H54 (cell line): Measurements from ENCODE around the gene PLEKHA5.
A peak's percentile ranks its signal among the peaks of the same experiment; 100 is the strongest.

Experiments
- DNase-seq: peaks from one replicate; pipeline ENCODE4 v3.0.0; 2011; ENCODE audit warnings: low spot score, mixed read lengths; ENCODE audit not compliant: insufficient read length
- FAIRE-seq: peaks from 3 replicates; lab custom pipeline; 2011; peaks lifted over from hg19 to GRCh38; lab: Jason Lieb, UNC
- POLR2A ChIP-seq: IDR thresholded peaks from 2 replicates; pipeline ENCODE4 v1.6.1; 2011; ENCODE audit warnings: low read depth, mild to moderate bottlenecking, low read length

PLEKHA5 gene

GRCh38 chr12:19230896-19231295 is 101.4 kb downstream of the PLEKHA5 start:
- DNase-seq (no peak), FAIRE-seq (no peak)
- no peak for TF ChIP-seq POLR2A

- no peak for TF ChIP-seq POLR2A
- DNase-seq, result no peak
- peak; percentile 73 for FAIRE-seq
Measured at GRCh38 chr12:19234171-19234704, 104.7 kb downstream of the PLEKHA5 start.

- FAIRE-seq (no peak), DNase-seq (no peak)
- TF ChIP-seq POLR2A, result no peak
Measured at GRCh38 chr12:19234981-19235871, 105.7 kb downstream of the PLEKHA5 start.

GRCh38 chr12:19236656-19237055 is 107.1 kb downstream of the PLEKHA5 start:
- no peak for TF ChIP-seq POLR2A
- FAIRE-seq (no peak), DNase-seq (no peak)

GRCh38 chr12:19238540-19238939 is 109.0 kb downstream of the PLEKHA5 start:
- DNase-seq (no peak), FAIRE-seq (no peak)
- no peak for TF ChIP-seq POLR2A

GRCh38 chr12:19239102-19239501 is 109.6 kb downstream of the PLEKHA5 start:
- TF ChIP-seq POLR2A, result no peak
- no peak for FAIRE-seq
- DNase-seq, result no peak

- TF ChIP-seq POLR2A, result no peak
- DNase-seq, result no peak
- FAIRE-seq, result peak; percentile 93
Measured at GRCh38 chr12:19239616-19240234, 110.2 kb downstream of the PLEKHA5 start.

GRCh38 chr12:19242581-19242980 is 113.0 kb downstream of the PLEKHA5 start:
- no peak for TF ChIP-seq POLR2A
- DNase-seq, result no peak
- no peak for FAIRE-seq

- FAIRE-seq (no peak), DNase-seq (no peak)
- TF ChIP-seq POLR2A, result no peak
Measured at GRCh38 chr12:19243551-19243950, 114.0 kb downstream of the PLEKHA5 start.

GRCh38 chr12:19244312-19244711 is 114.8 kb downstream of the PLEKHA5 start:
- FAIRE-seq (no peak), DNase-seq (no peak)
- no peak for TF ChIP-seq POLR2A

- FAIRE-seq (no peak), DNase-seq (no peak)
- TF ChIP-seq POLR2A, result no peak
Measured at GRCh38 chr12:19245106-19245505, 115.6 kb downstream of the PLEKHA5 start.

- TF ChIP-seq POLR2A, result no peak
- no peak for FAIRE-seq
- DNase-seq, result no peak
Measured at GRCh38 chr12:19245666-19246065, 116.1 kb downstream of the PLEKHA5 start.

- TF ChIP-seq POLR2A, result no peak
- no peak for DNase-seq
- no peak for FAIRE-seq
Measured at GRCh38 chr12:19246933-19247332, 117.4 kb downstream of the PLEKHA5 start.

GRCh38 chr12:19248929-19249602 is 119.5 kb downstream of the PLEKHA5 start:
- FAIRE-seq (no peak), DNase-seq (no peak)
- TF ChIP-seq POLR2A, result no peak
